ENCODE data around the gene CTNNA3. TPM values are rescaled to one million over a fixed set of nuclear protein-coding genes. Genes with fewer than 3 reads are reported as not detected.
"Not testable (repeated sequence)": the region's sequence is repeated elsewhere in the genome, so short reads cannot be mapped to it uniquely, and the experiment has no call there.

The CTNNA3 gene
- total RNA-seq, 1 experiment from 2014 or later: 0.20 TPM

DNA sequence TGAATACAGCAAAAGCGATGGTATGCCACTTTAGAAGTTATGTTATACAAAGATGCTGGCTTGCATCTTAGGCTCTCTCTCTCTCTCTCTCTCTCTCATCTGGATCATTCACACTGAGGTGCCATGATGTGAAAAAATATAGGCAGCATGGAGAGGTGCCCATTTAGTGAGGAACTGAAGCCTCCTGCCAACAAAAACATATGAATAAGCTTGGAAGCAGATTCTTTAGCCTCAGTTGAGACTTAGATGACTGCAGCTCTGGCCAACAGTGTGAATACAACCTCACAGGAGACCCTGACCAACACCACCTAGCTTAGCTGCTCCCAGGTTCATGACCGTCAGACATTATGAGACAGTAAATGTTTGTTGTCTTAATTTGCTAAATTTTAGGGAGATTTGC lies 1330.3 kb downstream of the CTNNA3 start:
- H3K27me3 ChIP-seq (replicated peaks; ENCODE audit: control insufficient read depth, insufficient read depth, low read length): no peaks in the 10 kb centered on the region
- no peaks in the 10 kb centered on the region for H3K4me1 ChIP-seq
- BruUV-seq (replicated peaks): no TSS peak
- CTCF ChIA-PET: no interaction called here
- Mint-ChIP-seq H3K4me3 (ENCODE audit: unreplicated experiment) (no peak overlapping the region), H3K9me3 (ENCODE audit: unreplicated experiment) (no peaks in the 10 kb centered on the region), H3K36me3 (ENCODE audit: insufficient read depth, unreplicated experiment) (no peaks in the 10 kb centered on the region), H3K27ac (ENCODE audit: unreplicated experiment) (no peak overlapping the region), H3K4me1 (ENCODE audit: low read depth, unreplicated experiment) (no peaks in the 10 kb centered on the region), H3K27me3 (ENCODE audit: insufficient read depth, unreplicated experiment) (no peaks in the 10 kb centered on the region)
- intact Hi-C loops (cut with micrococcal nuclease; ENCODE audit: unreplicated experiment): no loop called here
- DNase-seq: no peak
- no peaks in the 10 kb centered on the region for H3K36me3 ChIP-seq (ENCODE audit: control insufficient read depth, insufficient read depth, low read length)
- TF ChIP-seq, protein P1, sequence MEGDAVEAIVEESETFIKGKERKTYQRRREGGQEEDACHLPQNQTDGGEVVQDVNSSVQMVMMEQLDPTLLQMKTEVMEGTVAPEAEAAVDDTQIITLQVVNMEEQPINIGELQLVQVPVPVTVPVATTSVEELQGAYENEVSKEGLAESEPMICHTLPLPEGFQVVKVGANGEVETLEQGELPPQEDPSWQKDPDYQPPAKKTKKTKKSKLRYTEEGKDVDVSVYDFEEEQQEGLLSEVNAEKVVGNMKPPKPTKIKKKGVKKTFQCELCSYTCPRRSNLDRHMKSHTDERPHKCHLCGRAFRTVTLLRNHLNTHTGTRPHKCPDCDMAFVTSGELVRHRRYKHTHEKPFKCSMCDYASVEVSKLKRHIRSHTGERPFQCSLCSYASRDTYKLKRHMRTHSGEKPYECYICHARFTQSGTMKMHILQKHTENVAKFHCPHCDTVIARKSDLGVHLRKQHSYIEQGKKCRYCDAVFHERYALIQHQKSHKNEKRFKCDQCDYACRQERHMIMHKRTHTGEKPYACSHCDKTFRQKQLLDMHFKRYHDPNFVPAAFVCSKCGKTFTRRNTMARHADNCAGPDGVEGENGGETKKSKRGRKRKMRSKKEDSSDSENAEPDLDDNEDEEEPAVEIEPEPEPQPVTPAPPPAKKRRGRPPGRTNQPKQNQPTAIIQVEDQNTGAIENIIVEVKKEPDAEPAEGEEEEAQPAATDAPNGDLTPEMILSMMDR (IDR thresholded peaks at IDR 0.05; ENCODE audit: insufficient read depth in 1 of 2, low read depth in 1 of 2, low read length in 1 of 2, severe bottlenecking in 1 of 2, unreplicated experiment in 1 of 2): no peak
- H3K9me3 ChIP-seq: no peaks in the 10 kb centered on the region
- no peak overlapping the region for H3K4me3 ChIP-seq (ENCODE audit: low read depth, low read length)
- POLR2A ChIA-PET: no interaction called here

DNA sequence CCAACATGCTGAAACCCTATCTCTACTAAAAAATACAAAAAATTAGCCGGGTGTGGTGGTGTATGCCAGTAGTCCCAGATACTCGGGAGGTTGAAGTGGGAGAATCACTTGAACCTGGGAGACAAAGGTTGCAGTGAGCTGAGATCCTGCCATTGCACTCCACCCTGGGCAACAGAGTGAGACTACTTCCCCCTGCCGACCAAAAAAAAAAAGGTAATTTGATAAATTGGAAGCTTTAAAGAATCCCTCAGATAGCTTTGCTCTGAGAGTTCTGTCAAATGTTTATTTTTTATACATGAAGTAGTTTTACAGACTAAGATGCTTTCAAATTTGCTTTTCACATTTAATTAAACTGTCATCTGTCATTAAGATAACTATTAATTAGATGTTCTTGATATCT lies 1333.5 kb downstream of the CTNNA3 start:
- CTCF ChIA-PET: interaction anchor here (0.9 to 1.0 kb wide), 3 partner anchors 144 to 1158 kb away, joined by 3 to 4 read pairs (median 3); no protein-coding TSS in a partner anchor
- POLR2A ChIA-PET: no interaction called here
- DNase-seq: peak in 1 of 2 experiments; percentile 22
- BruUV-seq (replicated peaks): no TSS peak
- no peaks in the 10 kb centered on the region for H3K27me3 Mint-ChIP-seq (ENCODE audit: insufficient read depth, unreplicated experiment)
- no peaks in the 10 kb centered on the region for H3K4me1 ChIP-seq
- H3K9me3 Mint-ChIP-seq (ENCODE audit: unreplicated experiment): no peaks in the 10 kb centered on the region
- no peaks in the 10 kb centered on the region for H3K36me3 ChIP-seq (ENCODE audit: control insufficient read depth, insufficient read depth, low read length)
- H3K4me3 ChIP-seq (ENCODE audit: low read depth, low read length): no peak overlapping the region
- no peaks in the 10 kb centered on the region for H3K36me3 Mint-ChIP-seq (ENCODE audit: insufficient read depth, unreplicated experiment)
- no peaks in the 10 kb centered on the region for H3K9me3 ChIP-seq
- no peak overlapping the region for H3K27ac Mint-ChIP-seq (ENCODE audit: unreplicated experiment)
- no peaks in the 10 kb centered on the region for H3K27me3 ChIP-seq (replicated peaks; ENCODE audit: control insufficient read depth, insufficient read depth, low read length)
- H3K4me1 Mint-ChIP-seq (ENCODE audit: low read depth, unreplicated experiment): no peaks in the 10 kb centered on the region
- TF ChIP-seq, protein P1 (IDR thresholded peaks at IDR 0.05; ENCODE audit: insufficient read depth in 1 of 2, low read depth in 1 of 2, low read length in 1 of 2, severe bottlenecking in 1 of 2, unreplicated experiment in 1 of 2): peak in 1 of 2 experiments; percentile 37
- intact Hi-C loops (cut with micrococcal nuclease; ENCODE audit: unreplicated experiment): no loop called here
- no peak overlapping the region for H3K4me3 Mint-ChIP-seq (ENCODE audit: unreplicated experiment)

DNA sequence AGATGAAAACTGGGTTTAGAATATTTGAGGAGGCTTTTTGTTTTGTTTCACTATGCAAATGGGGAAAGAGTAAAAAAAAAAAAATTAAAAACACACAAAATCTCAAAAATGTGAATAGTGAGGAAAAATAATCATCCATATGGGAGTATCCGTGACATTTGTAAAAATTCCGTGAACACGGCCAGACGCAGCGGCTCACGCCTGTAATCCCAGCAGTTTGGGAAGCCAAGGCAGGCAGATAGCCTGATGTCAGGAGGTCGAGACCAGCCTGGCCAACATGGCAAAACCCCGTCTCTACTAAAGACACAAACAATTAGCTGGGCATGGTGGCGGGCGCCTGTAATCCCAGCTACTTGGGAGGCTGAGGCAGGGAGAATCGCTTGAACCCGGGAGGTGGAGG lies 1342.2 kb downstream of the CTNNA3 start:
- H3K36me3 Mint-ChIP-seq (ENCODE audit: insufficient read depth, unreplicated experiment); H3K4me1 Mint-ChIP-seq (ENCODE audit: low read depth, unreplicated experiment); H3K27me3 ChIP-seq (replicated peaks; ENCODE audit: control insufficient read depth, insufficient read depth, low read length); H3K9me3 ChIP-seq; H3K27me3 Mint-ChIP-seq (ENCODE audit: insufficient read depth, unreplicated experiment); POLR2A ChIA-PET; H3K4me1 ChIP-seq; CTCF ChIA-PET; H3K4me3 Mint-ChIP-seq (ENCODE audit: unreplicated experiment); H3K9me3 Mint-ChIP-seq (ENCODE audit: unreplicated experiment); H3K36me3 ChIP-seq (ENCODE audit: control insufficient read depth, insufficient read depth, low read length); H3K4me3 ChIP-seq (ENCODE audit: low read depth, low read length); BruUV-seq (replicated peaks); H3K27ac Mint-ChIP-seq (ENCODE audit: unreplicated experiment); DNase-seq; intact Hi-C loops (cut with micrococcal nuclease; ENCODE audit: unreplicated experiment): not testable (repeated sequence)

DNA sequence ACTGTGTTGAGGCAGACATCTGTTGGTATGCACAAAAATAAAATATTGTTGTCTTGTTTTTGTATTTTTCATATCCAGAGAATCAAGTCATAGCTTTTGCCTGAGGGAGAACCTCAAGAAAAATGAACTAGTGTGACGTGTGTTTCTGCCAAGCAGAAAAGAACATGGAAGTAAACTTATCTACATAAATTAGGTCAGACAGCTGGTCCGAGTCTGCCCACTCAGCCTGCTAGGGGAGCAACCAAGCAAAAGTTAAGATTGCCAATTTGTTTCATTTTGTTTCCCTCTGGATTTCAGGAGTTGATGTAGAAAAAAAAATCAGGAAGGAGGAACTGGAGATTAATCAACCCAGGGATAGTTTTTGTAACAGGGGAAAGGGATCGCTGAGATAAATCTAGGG lies 1342.6 kb downstream of the CTNNA3 start:
- TF ChIP-seq, protein P1 (IDR thresholded peaks at IDR 0.05; ENCODE audit: insufficient read depth in 1 of 2, low read depth in 1 of 2, low read length in 1 of 2, severe bottlenecking in 1 of 2, unreplicated experiment in 1 of 2): no peak
- Mint-ChIP-seq H3K27me3 (ENCODE audit: insufficient read depth, unreplicated experiment) (no peaks in the 10 kb centered on the region), H3K4me1 (ENCODE audit: low read depth, unreplicated experiment) (no peaks in the 10 kb centered on the region), H3K4me3 (ENCODE audit: unreplicated experiment) (no peak overlapping the region), H3K36me3 (ENCODE audit: insufficient read depth, unreplicated experiment) (no peaks in the 10 kb centered on the region), H3K27ac (ENCODE audit: unreplicated experiment) (no peak overlapping the region), H3K9me3 (ENCODE audit: unreplicated experiment) (no peaks in the 10 kb centered on the region)
- intact Hi-C loops (cut with micrococcal nuclease; ENCODE audit: unreplicated experiment): no loop called here
- Histone ChIP-seq H3K4me3 (ENCODE audit: low read depth, low read length) (no peak overlapping the region), H3K9me3 (no peaks in the 10 kb centered on the region), H3K4me1 (0 out of 2 replicates have a peak, but pooled peaks cover 5% of the 10 kb centered on the region), H3K27me3 (replicated peaks; ENCODE audit: control insufficient read depth, insufficient read depth, low read length) (no peaks in the 10 kb centered on the region), H3K36me3 (ENCODE audit: control insufficient read depth, insufficient read depth, low read length) (no peaks in the 10 kb centered on the region)
- no TSS peak for BruUV-seq (replicated peaks)
- CTCF ChIA-PET: no interaction called here
- POLR2A ChIA-PET: no interaction called here
- no peak for DNase-seq

Data from Caco-2 (cell line).